ENCODE results near the gene TLX1. TPM values are rescaled to one million over a fixed set of nuclear protein-coding genes. Genes with fewer than 3 reads are reported as not detected.
A peak's percentile ranks its signal among the peaks of the same experiment; 100 is the strongest.

TLX1 gene
- total RNA-seq, 1 donor: not detected

DNA sequence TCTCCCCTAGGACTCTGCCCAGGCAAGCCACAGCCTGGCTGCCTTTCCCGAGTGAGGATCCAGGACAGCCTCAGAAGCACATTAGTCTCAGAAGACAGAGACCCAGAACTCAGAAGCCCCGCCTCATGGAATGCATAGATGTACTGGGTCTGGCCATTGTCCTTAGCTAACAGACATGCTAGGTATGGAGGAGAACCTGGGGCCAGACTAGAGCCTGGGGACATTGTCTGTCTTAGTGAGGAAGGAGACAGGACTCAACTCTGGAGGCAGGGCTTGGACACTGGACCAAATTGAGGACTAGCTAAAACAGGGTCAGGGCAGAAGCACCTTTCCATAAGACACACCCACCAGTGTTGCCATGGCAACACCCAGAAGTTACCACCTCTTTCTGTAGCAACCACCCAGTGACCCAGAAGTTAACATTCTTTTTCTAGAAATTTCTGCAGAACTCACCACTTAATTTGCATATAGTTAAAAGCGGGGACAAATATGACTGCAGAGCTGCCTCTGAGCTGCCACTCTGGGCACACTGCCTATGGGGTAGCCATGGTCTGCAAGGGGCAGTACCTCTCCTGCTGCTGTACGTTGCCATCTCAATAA lies 27.5 kb downstream of the TLX1 start:
- H3K4me2 ChIP-seq (ENCODE audit: insufficient read depth, low read length): no peak overlapping the region
- no peak overlapping the region for H3K27ac ChIP-seq (ENCODE audit: low read depth, low read length)
- TF ChIP-seq, protein P1, sequence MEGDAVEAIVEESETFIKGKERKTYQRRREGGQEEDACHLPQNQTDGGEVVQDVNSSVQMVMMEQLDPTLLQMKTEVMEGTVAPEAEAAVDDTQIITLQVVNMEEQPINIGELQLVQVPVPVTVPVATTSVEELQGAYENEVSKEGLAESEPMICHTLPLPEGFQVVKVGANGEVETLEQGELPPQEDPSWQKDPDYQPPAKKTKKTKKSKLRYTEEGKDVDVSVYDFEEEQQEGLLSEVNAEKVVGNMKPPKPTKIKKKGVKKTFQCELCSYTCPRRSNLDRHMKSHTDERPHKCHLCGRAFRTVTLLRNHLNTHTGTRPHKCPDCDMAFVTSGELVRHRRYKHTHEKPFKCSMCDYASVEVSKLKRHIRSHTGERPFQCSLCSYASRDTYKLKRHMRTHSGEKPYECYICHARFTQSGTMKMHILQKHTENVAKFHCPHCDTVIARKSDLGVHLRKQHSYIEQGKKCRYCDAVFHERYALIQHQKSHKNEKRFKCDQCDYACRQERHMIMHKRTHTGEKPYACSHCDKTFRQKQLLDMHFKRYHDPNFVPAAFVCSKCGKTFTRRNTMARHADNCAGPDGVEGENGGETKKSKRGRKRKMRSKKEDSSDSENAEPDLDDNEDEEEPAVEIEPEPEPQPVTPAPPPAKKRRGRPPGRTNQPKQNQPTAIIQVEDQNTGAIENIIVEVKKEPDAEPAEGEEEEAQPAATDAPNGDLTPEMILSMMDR (IDR thresholded peaks at IDR 0.05; ENCODE audit: extremely low read depth, low read depth, low read length): no peak
- no peaks in the 10 kb centered on the region for H4K20me1 ChIP-seq (ENCODE audit: insufficient read depth, low read length)
- DNase-seq (ENCODE audit: insufficient read length, low spot score, missing footprints): no peak
- no peaks in the 10 kb centered on the region for H3K79me2 ChIP-seq (ENCODE audit: insufficient read depth, low read length)
- no peaks in the 10 kb centered on the region for H3K9me3 ChIP-seq (ENCODE audit: low read depth, low read length)
- H3K27me3 ChIP-seq (ENCODE audit: insufficient read depth, low read length): peaks cover 49% of the 10 kb centered on the region
- no peak overlapping the region for H3K4me3 ChIP-seq (ENCODE audit: insufficient read depth, low read length)
- peaks cover 4% of the 10 kb centered on the region for H3K4me1 ChIP-seq (ENCODE audit: insufficient read depth, low read length)
- no peaks in the 10 kb centered on the region for H3K36me3 ChIP-seq (ENCODE audit: insufficient read depth, low read length)
- H2AFZ ChIP-seq (ENCODE audit: low read length): no peak overlapping the region

DNA sequence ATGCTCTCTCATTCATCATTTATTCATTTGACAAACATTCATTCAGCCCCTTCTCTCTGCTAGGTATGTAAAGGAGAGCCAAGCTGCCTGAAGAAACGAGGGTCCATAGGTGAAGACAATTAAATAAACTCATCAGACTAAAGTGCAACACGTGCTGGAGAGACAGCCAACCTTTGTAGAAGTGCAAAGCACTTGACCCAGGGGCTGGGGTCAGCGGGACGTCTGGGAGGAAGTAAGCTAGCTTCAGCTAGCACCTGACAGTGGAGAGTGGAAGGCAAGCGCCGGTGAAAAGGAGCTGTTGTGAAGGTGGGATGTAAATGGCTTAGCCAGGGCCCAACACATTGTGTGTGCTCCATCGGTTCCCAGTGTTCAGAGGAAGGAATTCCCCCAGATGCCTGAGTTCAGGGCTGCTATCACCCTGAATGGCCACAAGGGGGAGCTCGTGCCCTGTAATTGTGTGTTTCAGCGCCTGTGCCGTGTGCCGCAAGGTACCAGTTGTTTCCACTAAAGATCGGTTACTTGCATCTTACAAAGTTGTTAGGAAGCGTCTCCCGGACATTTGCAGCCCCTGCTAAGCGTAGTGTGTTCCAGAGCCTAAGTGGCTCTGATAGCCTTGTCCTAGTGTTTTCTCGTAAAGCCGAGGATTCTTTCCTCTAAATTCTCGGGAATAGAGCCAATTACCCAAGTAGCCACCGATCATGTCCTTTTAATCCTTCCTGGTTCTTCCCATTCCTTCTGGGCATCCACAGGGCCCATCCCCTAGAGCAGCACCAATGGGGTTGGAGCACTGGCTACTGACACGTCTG lies 30.6 kb downstream of the TLX1 start:
- H3K4me2 ChIP-seq (ENCODE audit: insufficient read depth, low read length): peak overlapping the region; percentile 78
- H3K4me3 ChIP-seq (ENCODE audit: insufficient read depth, low read length): peak overlapping the region; percentile 63
- no peaks in the 10 kb centered on the region for H3K79me2 ChIP-seq (ENCODE audit: insufficient read depth, low read length)
- no peak overlapping the region for H3K27ac ChIP-seq (ENCODE audit: low read depth, low read length)
- H4K20me1 ChIP-seq (ENCODE audit: insufficient read depth, low read length): no peaks in the 10 kb centered on the region
- H3K4me1 ChIP-seq (ENCODE audit: insufficient read depth, low read length): peaks cover 4% of the 10 kb centered on the region
- H2AFZ ChIP-seq (ENCODE audit: low read length): peak overlapping the region; percentile 90
- no peaks in the 10 kb centered on the region for H3K36me3 ChIP-seq (ENCODE audit: insufficient read depth, low read length)
- DNase-seq (ENCODE audit: insufficient read length, low spot score, missing footprints): peak; percentile 89
- peaks cover 47% of the 10 kb centered on the region for H3K27me3 ChIP-seq (ENCODE audit: insufficient read depth, low read length)
- no peaks in the 10 kb centered on the region for H3K9me3 ChIP-seq (ENCODE audit: low read depth, low read length)
- TF ChIP-seq, protein P1 (IDR thresholded peaks at IDR 0.05; ENCODE audit: extremely low read depth, low read depth, low read length): peak; percentile 99

DNA sequence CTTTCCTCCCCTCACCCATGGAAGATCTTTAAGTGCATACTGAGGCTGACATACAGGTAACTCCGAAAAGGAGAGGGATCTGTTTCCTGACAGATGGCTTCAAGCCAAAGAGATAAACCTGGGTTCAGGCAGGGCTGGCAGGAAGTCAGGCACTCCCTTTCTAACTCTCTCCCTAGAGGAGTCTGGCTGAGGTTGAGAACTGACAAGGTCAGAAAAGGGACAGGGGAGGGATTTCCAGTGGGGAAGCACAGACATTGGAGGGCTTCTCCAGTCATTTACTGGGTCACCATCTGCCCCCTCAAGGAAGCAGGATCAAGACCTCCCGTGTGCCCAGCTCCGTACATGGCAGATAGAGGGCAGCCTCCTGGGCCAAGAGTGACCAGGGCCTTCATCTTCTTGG lies 31.6 kb downstream of the TLX1 start:
- H3K79me2 ChIP-seq (ENCODE audit: insufficient read depth, low read length): no peaks in the 10 kb centered on the region
- no peaks in the 10 kb centered on the region for H3K9me3 ChIP-seq (ENCODE audit: low read depth, low read length)
- DNase-seq (ENCODE audit: insufficient read length, low spot score, missing footprints): no peak
- H3K27me3 ChIP-seq (ENCODE audit: insufficient read depth, low read length): peaks cover 45% of the 10 kb centered on the region
- peaks cover 4% of the 10 kb centered on the region for H3K4me1 ChIP-seq (ENCODE audit: insufficient read depth, low read length)
- H3K27ac ChIP-seq (ENCODE audit: low read depth, low read length): no peak overlapping the region
- H4K20me1 ChIP-seq (ENCODE audit: insufficient read depth, low read length): no peaks in the 10 kb centered on the region
- no peak overlapping the region for H3K4me3 ChIP-seq (ENCODE audit: insufficient read depth, low read length)
- no peak overlapping the region for H3K4me2 ChIP-seq (ENCODE audit: insufficient read depth, low read length)
- H2AFZ ChIP-seq (ENCODE audit: low read length): no peak overlapping the region
- no peaks in the 10 kb centered on the region for H3K36me3 ChIP-seq (ENCODE audit: insufficient read depth, low read length)
- TF ChIP-seq, protein P1 (IDR thresholded peaks at IDR 0.05; ENCODE audit: extremely low read depth, low read depth, low read length): no peak

DNA sequence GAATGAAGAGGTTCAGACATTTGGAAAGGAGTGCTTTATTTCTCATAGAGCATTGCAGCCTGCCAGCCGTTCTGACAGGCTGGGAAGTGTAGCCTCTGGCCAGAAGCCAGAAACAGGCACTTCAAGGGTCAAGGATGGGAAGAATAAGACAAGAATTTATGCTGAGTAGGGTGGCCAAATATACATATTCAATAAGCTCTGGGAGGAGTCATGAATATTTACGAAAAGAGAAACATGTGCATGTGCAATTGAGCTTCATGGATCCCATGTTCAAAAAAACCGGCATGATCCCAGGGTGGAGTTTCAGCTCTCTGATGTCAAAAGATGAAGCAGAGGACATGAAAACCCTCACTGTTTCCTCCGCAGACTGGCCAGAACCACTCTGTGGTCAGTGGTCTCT lies 32.9 kb downstream of the TLX1 start:
- DNase-seq (ENCODE audit: insufficient read length, low spot score, missing footprints): no peak
- peaks cover 46% of the 10 kb centered on the region for H3K27me3 ChIP-seq (ENCODE audit: insufficient read depth, low read length)

More for the DNA sequence above, 32.9 kb downstream of the TLX1 start:
- Histone ChIP-seq H3K36me3 (ENCODE audit: insufficient read depth, low read length) (no peaks in the 10 kb centered on the region), H3K4me1 (ENCODE audit: insufficient read depth, low read length) (peaks cover 4% of the 10 kb centered on the region), H3K9me3 (ENCODE audit: low read depth, low read length) (no peaks in the 10 kb centered on the region), H3K27ac (ENCODE audit: low read depth, low read length) (no peak overlapping the region), H2AFZ (ENCODE audit: low read length) (no peak overlapping the region), H3K4me3 (ENCODE audit: insufficient read depth, low read length) (no peak overlapping the region), H3K79me2 (ENCODE audit: insufficient read depth, low read length) (no peaks in the 10 kb centered on the region), H4K20me1 (ENCODE audit: insufficient read depth, low read length) (no peaks in the 10 kb centered on the region), H3K4me2 (ENCODE audit: insufficient read depth, low read length) (no peak overlapping the region)
- TF ChIP-seq, protein P1 (IDR thresholded peaks at IDR 0.05; ENCODE audit: extremely low read depth, low read depth, low read length): no peak
